H1 (cell line): ENCODE measurements around the gene MPDU1.

Source experiments
- GTF2F1 ChIP-seq: IDR thresholded peaks from 2 replicates; pipeline ENCODE4 v1.6.1; 2012; ENCODE audit warnings: low read depth, low read length, improper control_type of control experiment, borderline replicate concordance
- NANOG ChIP-seq: IDR thresholded peaks from 2 replicates; pipeline ENCODE4 v1.6.1; 2011; ENCODE audit warnings: low read length, low read depth, mild to moderate bottlenecking, inconsistent platforms; ENCODE audit not compliant: insufficient read depth, poor library complexity, severe bottlenecking
- TF ChIP-seq, protein P1 (sequence below), 3 experiments: IDR thresholded peaks; 1 replicate in 2 of 3; 2 replicates in 1 of 3; pipeline versions ENCODE4 v1.5.1 to v1.6.1; 2011; ENCODE audit warnings: low read length in 3 of 3, mild to moderate bottlenecking in 3 of 3, inconsistent platforms in 2 of 3, low read depth in 1 of 3, moderate library complexity in 1 of 3; ENCODE audit not compliant: insufficient read depth in 1 of 3; ENCODE audit errors: control extremely low read depth in 1 of 3

DNA sequence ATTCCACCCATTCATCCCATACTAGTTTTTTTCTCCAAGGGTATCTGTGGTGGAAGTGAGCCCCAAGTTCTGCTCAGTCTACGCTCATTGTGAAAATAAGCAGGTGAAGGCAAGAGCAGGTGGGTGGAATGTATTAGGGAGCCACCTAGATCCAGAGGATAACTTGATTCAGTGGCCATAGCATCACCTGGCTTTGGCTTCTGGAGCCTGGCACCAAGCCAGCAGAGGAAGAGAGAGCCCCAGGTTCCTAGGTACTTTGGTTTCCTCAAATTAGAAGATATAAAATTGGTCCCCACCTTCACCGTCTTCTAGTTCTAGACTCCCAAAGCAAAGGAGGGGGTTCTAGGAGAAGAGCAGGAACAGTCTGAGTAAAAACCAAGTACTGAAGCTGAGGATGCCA, 27.0 kb downstream of the MPDU1 start:
- TF ChIP-seq, protein P1, sequence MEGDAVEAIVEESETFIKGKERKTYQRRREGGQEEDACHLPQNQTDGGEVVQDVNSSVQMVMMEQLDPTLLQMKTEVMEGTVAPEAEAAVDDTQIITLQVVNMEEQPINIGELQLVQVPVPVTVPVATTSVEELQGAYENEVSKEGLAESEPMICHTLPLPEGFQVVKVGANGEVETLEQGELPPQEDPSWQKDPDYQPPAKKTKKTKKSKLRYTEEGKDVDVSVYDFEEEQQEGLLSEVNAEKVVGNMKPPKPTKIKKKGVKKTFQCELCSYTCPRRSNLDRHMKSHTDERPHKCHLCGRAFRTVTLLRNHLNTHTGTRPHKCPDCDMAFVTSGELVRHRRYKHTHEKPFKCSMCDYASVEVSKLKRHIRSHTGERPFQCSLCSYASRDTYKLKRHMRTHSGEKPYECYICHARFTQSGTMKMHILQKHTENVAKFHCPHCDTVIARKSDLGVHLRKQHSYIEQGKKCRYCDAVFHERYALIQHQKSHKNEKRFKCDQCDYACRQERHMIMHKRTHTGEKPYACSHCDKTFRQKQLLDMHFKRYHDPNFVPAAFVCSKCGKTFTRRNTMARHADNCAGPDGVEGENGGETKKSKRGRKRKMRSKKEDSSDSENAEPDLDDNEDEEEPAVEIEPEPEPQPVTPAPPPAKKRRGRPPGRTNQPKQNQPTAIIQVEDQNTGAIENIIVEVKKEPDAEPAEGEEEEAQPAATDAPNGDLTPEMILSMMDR (IDR thresholded peaks at IDR 0.05; ENCODE audit: control extremely low read depth in 1 of 3, insufficient read depth in 1 of 3, low read depth in 1 of 3, low read length in 3 of 3), result no peak
- TF ChIP-seq NANOG (no peak), GTF2F1 (no peak)
